ENCODE data around the gene RAPGEF1. TPM values are rescaled to one million over a fixed set of nuclear protein-coding genes. Genes with fewer than 3 reads are reported as not detected.

RAPGEF1 gene
- total and polyA plus RNA-seq, 2 of the 13 experiments (the other 11 are each of a cell fraction or from before 2014, with no cell fraction given) = 21.2 to 38.9 TPM

GRCh38 chr9:131605770-131606590 is 133.9 kb downstream of the RAPGEF1 start (continued):
- TF ChIP-seq ZBTB26 (CRISPR knock-in tag; IDR thresholded peaks at IDR 0.05; ENCODE audit: borderline replicate concordance) (peak; percentile 57; the same call in 1 of the 2 replicates), RARA (CRISPR knock-in tag; IDR thresholded peaks at IDR 0.05) (peak; percentile 79), MTA3 (CRISPR knock-in tag; IDR thresholded peaks at IDR 0.05) (no peak), SATB2 (CRISPR knock-in tag; IDR thresholded peaks at IDR 0.05) (peak; percentile 65; the same call in 1 of the 2 replicates), HDAC6 (IDR thresholded peaks at IDR 0.05; ENCODE audit: low read depth, low read length) (no peak), ZFP36L2 (CRISPR knock-in tag; IDR thresholded peaks at IDR 0.05) (0 out of 2 replicates have a peak, but pooled peaks have one; percentile 50), ATF5 (CRISPR knock-in tag; IDR thresholded peaks at IDR 0.05; ENCODE audit: low read depth) (no peak), MAZ (IDR thresholded peaks at IDR 0.05; ENCODE audit: borderline replicate concordance, low read depth, low read length) (0 out of 2 replicates have a peak, but pooled peaks have one; percentile 23), MAZ (CRISPR knock-in tag; IDR thresholded peaks at IDR 0.05; ENCODE audit: low read depth) (peak; percentile 43; the same call in 1 of the 2 replicates), ZNF773 (CRISPR knock-in tag; IDR thresholded peaks at IDR 0.05; ENCODE audit: borderline replicate concordance) (0 out of 2 replicates have a peak, but pooled peaks have one; percentile 69), CTCF (CRISPR knock-in tag; IDR thresholded peaks at IDR 0.05) (peak; percentile 15; the same call in 1 of the 2 replicates), ZSCAN25 (CRISPR knock-in tag; IDR thresholded peaks at IDR 0.05) (0 out of 2 replicates have a peak, but pooled peaks have one; percentile 49), ZNF282 (IDR thresholded peaks at IDR 0.05; ENCODE audit: partially characterized antibody) (no peak), ETV5 (CRISPR knock-in tag; IDR thresholded peaks at IDR 0.05; ENCODE audit: borderline replicate concordance) (peak; percentile 60), ZNF101 (CRISPR knock-in tag; IDR thresholded peaks at IDR 0.05; ENCODE audit: borderline replicate concordance, low read depth) (no peak), BRF2 (CRISPR knock-in tag; IDR thresholded peaks at IDR 0.05) (no peak), ZNF44 (CRISPR knock-in tag; IDR thresholded peaks at IDR 0.05) (no peak), NR2C2 (CRISPR knock-in tag; IDR thresholded peaks at IDR 0.05; ENCODE audit: borderline replicate concordance) (no peak), THRA (CRISPR knock-in tag; IDR thresholded peaks at IDR 0.05; ENCODE audit: borderline replicate concordance) (peak; percentile 44), NAIF1 (CRISPR knock-in tag; IDR thresholded peaks at IDR 0.05; ENCODE audit: borderline replicate concordance) (peak; percentile 47; the same call in 1 of the 2 replicates), E2F2 (CRISPR knock-in tag; IDR thresholded peaks at IDR 0.05; ENCODE audit: borderline replicate concordance) (no peak)
